OCI-LY3 (cell line): ENCODE data around the gene TCAF1.

Experiments
- H2AFZ ChIP-seq: fragments of 200-600, 300-600 bp; shearing (Covaris generic); 2 replicates; pipeline ENCODE4 v1.6.0; 2014; ENCODE audit warnings: antibody characterized with exemption, low read depth, low read length
- H3K27ac ChIP-seq: fragments of 200-600, 300-600 bp; sonication (generic); 2 replicates; pipeline ENCODE4 v1.5.1; 2014; ENCODE audit warnings: mild to moderate bottlenecking, low read length, moderate library complexity, mixed read lengths
- H3K27me3 ChIP-seq: fragments of 200-600, 300-600 bp; sonication (generic); 2 replicates; pipeline ENCODE4 v1.6.1; 2014; ENCODE audit warnings: low read depth, low read length, mixed read lengths
- H3K36me3 ChIP-seq: fragments of 200-600, 300-600 bp; sonication (generic); replicated peaks from 2 replicates; pipeline ENCODE3; 2014; ENCODE audit warnings: low read depth, low read length, mixed read lengths
- H3K4me1 ChIP-seq: fragments of 300-600, 200-600 bp; sonication (generic); 2 replicates; pipeline ENCODE4 v1.6.1; 2014; ENCODE audit warnings: low read length, mixed read lengths
- H3K4me2 ChIP-seq: fragments of 200-600, 300-600 bp; sonication (generic); 2 replicates; pipeline ENCODE4 v1.6.1; 2014; ENCODE audit warnings: low read length, mixed read lengths
- H3K4me3 ChIP-seq: fragments of 300-600, 200-600 bp; sonication (generic); 2 replicates; pipeline ENCODE4 v1.5.1; 2014; ENCODE audit warnings: antibody characterized with exemption, mild to moderate bottlenecking, low read length, moderate library complexity
- H3K79me2 ChIP-seq: fragments of 300-600, 200-600 bp; shearing (Covaris generic); 2 replicates; pipeline ENCODE4 v1.6.1; 2014; ENCODE audit warnings: mild to moderate bottlenecking, low read length, mixed read lengths
- H3K9ac ChIP-seq: fragments of 300-600, 200-600 bp; shearing (Covaris generic); 2 replicates; pipeline ENCODE4 v1.6.0; 2014; ENCODE audit warnings: mild to moderate bottlenecking, low read length, moderate library complexity
- H3K9me3 ChIP-seq: fragments of 200-600, 300-600 bp; shearing (Covaris generic); 2 replicates; pipeline ENCODE4 v1.6.1; 2014; ENCODE audit warnings: low read length, mixed read lengths; ENCODE audit not compliant: insufficient read depth
- H4K20me1 ChIP-seq: fragments of 200-600, 300-600 bp; sonication (generic); 2 replicates; pipeline ENCODE4 v1.6.1; 2016; ENCODE audit warnings: low read length, mixed read lengths; ENCODE audit not compliant: insufficient read depth
- CTCF ChIP-seq: fragments of 200-600, 300-600 bp; sonication (generic); IDR thresholded peaks from 2 replicates; pipeline ENCODE4 v1.5.1; 2014; ENCODE audit warnings: antibody characterized with exemption, low read length, low read depth
- EZH2phosphoT487 ChIP-seq: fragments of 200-600 bp; shearing (Covaris generic); IDR thresholded peaks from 2 replicates; pipeline ENCODE4 v1.6.1; 2018; ENCODE audit warnings: antibody characterized with exemption, mixed run types, low read depth

Gene TCAF1

DNA sequence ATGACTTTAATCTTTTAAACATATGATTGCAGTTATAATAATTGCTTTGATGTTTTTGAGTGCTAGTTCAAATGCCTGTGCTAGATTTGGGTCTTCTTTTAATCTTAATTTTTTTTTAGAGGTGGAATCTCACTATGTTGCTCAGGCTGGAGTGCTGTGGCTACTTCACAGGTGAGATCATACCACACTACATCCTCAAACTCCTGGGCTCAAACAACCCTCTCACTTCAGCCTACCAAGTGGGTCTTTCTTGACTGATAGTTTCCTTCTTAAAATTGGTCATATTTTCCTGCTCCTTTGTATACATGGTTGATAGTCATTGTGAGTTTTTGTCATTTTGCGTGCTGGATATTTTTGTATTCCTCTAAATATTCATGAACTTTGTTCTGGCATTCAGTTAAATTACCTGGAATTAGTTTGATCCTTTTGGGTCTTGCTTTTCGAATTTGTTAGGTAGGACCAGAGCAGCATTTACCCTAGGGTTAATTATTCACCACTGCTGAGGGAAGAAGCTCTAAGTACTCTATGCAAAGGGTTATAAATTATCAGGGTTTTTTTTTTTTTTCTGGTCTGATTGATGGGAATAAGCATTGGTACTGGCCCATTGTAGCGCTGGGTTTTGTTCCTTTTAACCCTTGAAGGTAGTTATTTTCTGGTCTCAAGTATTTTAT is 12.1 kb upstream of the TCAF1 start:
- TF ChIP-seq CTCF (no peak), EZH2phosphoT487 (no peak)
- Histone ChIP-seq H3K4me2 (no peak overlapping the region), H3K9me3 (no peaks in the 10 kb centered on the region), H3K79me2 (no peaks in the 10 kb centered on the region), H3K27me3 (peaks cover 15% of the 10 kb centered on the region; the same call in 1 of the 2 replicates), H3K27ac (no peak overlapping the region), H3K36me3 (no peaks in the 10 kb centered on the region), H2AFZ (no peak overlapping the region), H3K4me3 (no peak overlapping the region), H4K20me1 (no peaks in the 10 kb centered on the region), H3K9ac (no peak overlapping the region), H3K4me1 (no peaks in the 10 kb centered on the region)

- no peak overlapping the region for H3K27ac ChIP-seq
- H3K9ac ChIP-seq: no peak overlapping the region
- H3K4me1 ChIP-seq: no peaks in the 10 kb centered on the region
- peaks cover 22% of the 10 kb centered on the region; the same call in 1 of the 2 replicates for H3K27me3 ChIP-seq
- H3K9me3 ChIP-seq: no peaks in the 10 kb centered on the region
- no peak overlapping the region for H3K4me3 ChIP-seq
- H3K79me2 ChIP-seq: no peaks in the 10 kb centered on the region
- no peak overlapping the region for H3K4me2 ChIP-seq
- no peak overlapping the region for H2AFZ ChIP-seq
- TF ChIP-seq CTCF (no peak), EZH2phosphoT487 (no peak)
- H3K36me3 ChIP-seq: no peaks in the 10 kb centered on the region
- no peaks in the 10 kb centered on the region for H4K20me1 ChIP-seq
Measured at GRCh38 chr7:143910473-143911248, 8.7 kb upstream of the TCAF1 start.

GRCh38 chr7:143909863-143910262 is 7.9 kb upstream of the TCAF1 start:
- Histone ChIP-seq H3K4me3 (no peak overlapping the region), H3K4me1 (no peaks in the 10 kb centered on the region), H3K27me3 (peaks cover 22% of the 10 kb centered on the region; the same call in 1 of the 2 replicates), H3K9ac (no peak overlapping the region), H3K27ac (no peak overlapping the region), H3K36me3 (no peaks in the 10 kb centered on the region), H3K79me2 (no peaks in the 10 kb centered on the region), H3K4me2 (no peak overlapping the region), H2AFZ (no peak overlapping the region), H3K9me3 (no peaks in the 10 kb centered on the region), H4K20me1 (no peaks in the 10 kb centered on the region)
- TF ChIP-seq CTCF (no peak), EZH2phosphoT487 (no peak)

- H3K27me3 ChIP-seq: peaks cover 22% of the 10 kb centered on the region; the same call in 1 of the 2 replicates
- no peaks in the 10 kb centered on the region for H3K4me1 ChIP-seq
Measured at GRCh38 chr7:143908120-143908519, 6.1 kb upstream of the TCAF1 start.

More at GRCh38 chr7:143908120-143908519, 6.1 kb upstream of the TCAF1 start:
- H2AFZ ChIP-seq: no peak overlapping the region
- TF ChIP-seq CTCF (no peak), EZH2phosphoT487 (no peak)
- H3K4me2 ChIP-seq: no peak overlapping the region
- no peak overlapping the region for H3K27ac ChIP-seq
- H3K9ac ChIP-seq: no peak overlapping the region
- no peaks in the 10 kb centered on the region for H3K9me3 ChIP-seq
- H3K79me2 ChIP-seq: no peaks in the 10 kb centered on the region
- H3K36me3 ChIP-seq: no peaks in the 10 kb centered on the region
- no peaks in the 10 kb centered on the region for H4K20me1 ChIP-seq
- no peak overlapping the region for H3K4me3 ChIP-seq
